K562 (cell line): ENCODE data around the gene CYP2B6.
"Not testable (repeated sequence)": the region's sequence is repeated elsewhere in the genome, so short reads cannot be mapped to it uniquely, and the experiment has no call there.

Source experiments
- CTCF ChIP-seq, 3 experiments: IDR thresholded peaks in 2 of 3; conservative IDR thresholded peaks in 1 of 3; 2 replicates each; pipeline ENCODE4 v1.5.1; 2011 to 2012; ENCODE audit warnings: low read length in 3 of 3, mild to moderate bottlenecking in 3 of 3, control low read depth in 2 of 3, improper control_type of control experiment in 1 of 3, inconsistent platforms in 1 of 3, low read depth in 1 of 3, mixed read lengths in 1 of 3, moderate library complexity in 1 of 3; ENCODE audit not compliant: insufficient read depth in 2 of 3
- ESRRA ChIP-seq: fragments of 450-650 bp; IDR thresholded peaks from 2 replicates; pipeline ENCODE4 v1.6.1; 2014; ENCODE audit warnings: low read depth, mild to moderate bottlenecking, moderate library complexity, borderline replicate concordance
- FOXJ3 ChIP-seq: sonication (generic); formaldehyde crosslinking; IDR thresholded peaks from 2 replicates; pipeline ENCODE4 v1.4.0; 2020; ENCODE audit warnings: mild to moderate bottlenecking, missing genetic modification reagents
- GTF2F1 ChIP-seq: IDR thresholded peaks from 2 replicates; pipeline ENCODE4 v1.6.1; 2011; ENCODE audit warnings: low read depth, low read length, improper control_type of control experiment
- MEIS2 ChIP-seq: fragments of 450-650 bp; IDR thresholded peaks from 2 replicates; pipeline ENCODE4 v1.6.1; 2014; ENCODE audit warnings: mild to moderate bottlenecking; ENCODE audit not compliant: partially characterized antibody
- NR0B1 ChIP-seq: fragments of 450-650 bp; IDR thresholded peaks from one replicate; pipeline ENCODE4 v1.6.1; 2018; ENCODE audit warnings: mild to moderate bottlenecking, moderate library complexity; ENCODE audit not compliant: partially characterized antibody
- RAD21 ChIP-seq, 2 experiments: fragments of 250-450 bp in 1 of 2; fragments of 450-650 bp in 1 of 2; sonication (Bioruptor Pico) in 1 of 2; formaldehyde crosslinking in 1 of 2; IDR thresholded peaks in 1 of 2; conservative IDR thresholded peaks in 1 of 2; 2 replicates each; pipeline versions ENCODE4 v1.4.0 to v1.8.0; 2020 to 2022; ENCODE audit warnings: mild to moderate bottlenecking in 2 of 2, moderate library complexity in 1 of 2
- TBL1XR1 ChIP-seq, 2 experiments: IDR thresholded peaks; 2 replicates each; pipeline ENCODE4 v1.6.1; 2012; ENCODE audit warnings: improper control_type of control experiment in 2 of 2, low read length in 2 of 2, mild to moderate bottlenecking in 1 of 2
- ZNF586 ChIP-seq: fragments of 450-650 bp; formaldehyde crosslinking; conservative IDR thresholded peaks from 2 replicates; pipeline ENCODE4 v1.4.0; 2020; ENCODE audit warnings: mild to moderate bottlenecking, moderate library complexity

GRCh38 chr19:40964361-40964760, 26.7 kb upstream of the CYP2B6 start:
- not testable (repeated sequence) for TF ChIP-seq NR0B1; FOXJ3 (CRISPR knock-in tag); CTCF (IDR thresholded peaks at IDR 0.05 in 2 of 3, conservative IDR thresholded peaks at IDR 0.05 in 1 of 3; ENCODE audit: insufficient read depth in 2 of 3, low read depth in 1 of 3, low read length in 3 of 3); GTF2F1; TBL1XR1 (IDR thresholded peaks at IDR 0.05; ENCODE audit: low read length in 2 of 2); ZNF586 (CRISPR knock-in tag); ESRRA; RAD21 (CRISPR knock-in tag; conservative IDR thresholded peaks at IDR 0.05 in 1 of 2, IDR thresholded peaks at IDR 0.05 in 1 of 2); MEIS2
